SH-SY5Y (cell line): ENCODE measurements around the gene VIPR2.

Source experiments
- GATA2 ChIP-seq: IDR thresholded peaks from 2 replicates; pipeline ENCODE4 v1.6.1; 2011; ENCODE audit warnings: mild to moderate bottlenecking, low read depth, low read length
- GATA3 ChIP-seq: IDR thresholded peaks from 2 replicates; pipeline ENCODE4 v1.6.1; 2011; ENCODE audit warnings: low read depth, mild to moderate bottlenecking, low read length, moderate library complexity

Gene VIPR2

DNA sequence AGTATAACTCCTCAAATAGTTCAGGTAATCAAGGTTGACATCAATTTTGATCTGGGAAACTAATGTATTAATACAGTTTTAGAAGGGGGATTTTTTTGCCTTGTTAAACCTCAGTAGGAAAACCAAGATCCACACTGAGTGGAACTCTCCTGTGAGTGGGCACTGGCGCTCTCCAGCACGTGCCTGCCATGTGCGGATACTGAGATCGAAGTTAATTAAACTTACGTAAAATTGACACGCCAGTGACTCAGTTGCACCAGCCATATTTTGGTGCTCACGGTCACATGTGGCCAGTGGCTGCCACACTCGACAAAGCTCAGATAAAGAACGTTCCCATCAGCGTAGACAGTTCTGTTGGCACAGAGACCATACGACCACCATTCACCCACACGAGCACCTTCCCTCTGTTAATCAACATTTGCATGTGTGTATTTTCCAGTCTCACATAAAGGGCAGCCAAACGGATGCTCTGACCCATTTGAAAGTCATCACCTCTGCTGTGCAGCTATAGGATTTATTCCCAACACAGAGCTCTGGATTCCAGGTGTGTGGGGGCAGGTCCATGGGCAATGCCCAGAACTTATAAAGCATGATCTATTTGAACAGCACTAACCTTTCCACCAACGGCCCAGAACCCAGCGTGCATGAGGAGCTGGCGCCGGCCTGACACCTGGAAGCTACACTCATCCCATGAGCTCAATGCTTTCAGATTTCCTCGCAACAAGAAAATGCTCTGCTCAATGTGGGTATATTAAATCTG lies 77.7 kb downstream of the VIPR2 start:
- TF ChIP-seq GATA2 = no peak
- TF ChIP-seq GATA3 = no peak

DNA sequence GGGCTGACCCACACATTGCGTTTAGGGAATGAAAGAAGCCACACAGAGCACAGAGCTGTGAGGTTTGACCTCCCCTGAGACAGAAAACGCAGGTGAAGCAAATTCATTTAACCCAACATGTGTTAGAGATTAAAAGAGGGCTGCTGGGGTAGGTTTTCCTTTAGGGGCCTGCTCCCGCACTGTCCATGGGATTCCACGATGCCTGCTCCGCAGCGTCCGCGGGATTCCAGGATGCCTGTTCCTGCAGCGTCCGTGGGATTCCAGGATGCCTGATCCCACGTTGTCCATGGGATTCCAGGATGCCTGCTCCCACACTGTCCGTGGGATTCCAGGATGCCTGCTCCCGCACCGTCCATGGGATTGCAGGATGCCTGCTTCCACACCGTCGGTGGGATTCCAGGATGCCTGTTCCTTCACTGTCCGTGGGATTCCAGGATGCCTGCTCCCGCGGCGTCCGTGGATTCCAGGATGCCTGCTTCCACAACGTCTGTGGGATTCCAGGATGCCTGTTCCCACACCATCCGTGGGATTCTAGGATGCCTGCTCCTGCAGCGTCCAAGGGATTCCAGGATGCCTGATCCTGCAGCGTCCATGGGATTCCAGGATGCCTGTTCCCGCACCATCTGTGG lies 78.7 kb downstream of the VIPR2 start:
- TF ChIP-seq GATA2 = no peak
- TF ChIP-seq GATA3 = no peak

DNA sequence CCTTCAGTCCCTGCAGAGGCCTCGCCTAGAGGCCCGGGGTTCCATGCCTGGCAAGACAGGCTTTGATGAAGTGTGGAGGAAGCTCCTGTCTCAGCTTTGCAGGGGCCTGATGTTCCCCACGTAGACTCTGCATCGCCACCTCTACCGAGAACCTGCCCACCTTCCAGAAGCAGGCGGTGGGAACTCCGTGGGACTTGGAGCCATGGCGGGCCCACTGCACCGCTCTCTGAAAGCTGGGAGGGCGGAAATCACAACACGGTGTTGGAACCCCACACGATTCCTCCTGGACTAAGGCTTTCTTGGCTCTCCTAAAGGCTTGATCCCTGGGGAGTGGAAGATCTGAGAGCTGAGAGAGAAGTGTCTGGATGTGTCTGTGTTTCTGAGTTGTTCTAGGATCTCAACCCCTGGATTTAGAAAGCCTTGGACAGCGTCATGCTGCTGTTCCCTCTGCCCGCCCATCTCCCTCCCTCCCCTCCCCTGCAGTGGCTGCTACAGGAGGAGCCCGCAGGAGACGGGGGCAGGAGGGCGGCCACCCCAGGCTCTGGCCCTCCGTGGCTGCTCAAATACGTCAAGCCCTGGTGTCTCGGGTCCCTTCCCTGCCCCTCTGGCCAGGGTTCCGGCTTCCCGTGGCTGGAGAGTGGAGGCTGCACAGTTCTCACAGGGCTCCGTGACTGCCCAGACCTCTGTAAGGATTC lies 79.7 kb downstream of the VIPR2 start:
- no peak for TF ChIP-seq GATA2
- TF ChIP-seq GATA3 = no peak

DNA sequence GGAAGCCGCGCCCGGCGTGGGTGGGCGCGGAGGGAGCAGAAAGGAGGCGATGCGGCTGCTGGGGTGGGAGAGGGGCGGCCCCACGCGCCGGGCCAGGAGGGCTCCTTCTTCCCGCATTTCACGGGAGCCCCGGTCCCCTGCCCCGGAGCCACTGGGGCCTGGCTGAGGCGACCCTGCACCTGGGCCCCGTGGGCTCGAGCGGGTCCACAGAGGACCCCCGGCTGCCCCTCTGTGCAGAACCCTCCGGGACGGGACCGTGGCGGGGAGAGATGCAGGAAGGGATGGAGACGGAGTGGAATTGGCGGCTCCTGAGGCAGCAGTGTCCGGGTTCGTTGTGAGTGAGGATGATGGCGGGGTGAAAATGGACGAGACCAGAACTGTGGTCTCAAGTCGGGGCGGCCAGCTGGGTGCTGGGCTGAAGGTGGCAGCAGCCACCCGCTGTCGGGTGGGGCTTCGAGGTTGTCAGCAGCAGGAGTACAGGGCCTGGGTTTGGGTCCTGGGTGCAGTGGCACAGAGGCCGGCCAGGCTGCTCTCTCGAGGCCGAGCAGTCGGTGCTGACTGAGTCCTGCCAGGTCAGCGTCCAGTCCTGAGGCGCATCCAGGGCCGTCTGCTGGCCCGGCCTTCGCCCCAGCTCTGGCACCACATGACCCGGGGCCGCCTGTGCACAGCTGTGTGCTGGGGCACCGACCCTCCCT lies 80.4 kb downstream of the VIPR2 start:
- TF ChIP-seq GATA3 = no peak
- TF ChIP-seq GATA2 = no peak

DNA sequence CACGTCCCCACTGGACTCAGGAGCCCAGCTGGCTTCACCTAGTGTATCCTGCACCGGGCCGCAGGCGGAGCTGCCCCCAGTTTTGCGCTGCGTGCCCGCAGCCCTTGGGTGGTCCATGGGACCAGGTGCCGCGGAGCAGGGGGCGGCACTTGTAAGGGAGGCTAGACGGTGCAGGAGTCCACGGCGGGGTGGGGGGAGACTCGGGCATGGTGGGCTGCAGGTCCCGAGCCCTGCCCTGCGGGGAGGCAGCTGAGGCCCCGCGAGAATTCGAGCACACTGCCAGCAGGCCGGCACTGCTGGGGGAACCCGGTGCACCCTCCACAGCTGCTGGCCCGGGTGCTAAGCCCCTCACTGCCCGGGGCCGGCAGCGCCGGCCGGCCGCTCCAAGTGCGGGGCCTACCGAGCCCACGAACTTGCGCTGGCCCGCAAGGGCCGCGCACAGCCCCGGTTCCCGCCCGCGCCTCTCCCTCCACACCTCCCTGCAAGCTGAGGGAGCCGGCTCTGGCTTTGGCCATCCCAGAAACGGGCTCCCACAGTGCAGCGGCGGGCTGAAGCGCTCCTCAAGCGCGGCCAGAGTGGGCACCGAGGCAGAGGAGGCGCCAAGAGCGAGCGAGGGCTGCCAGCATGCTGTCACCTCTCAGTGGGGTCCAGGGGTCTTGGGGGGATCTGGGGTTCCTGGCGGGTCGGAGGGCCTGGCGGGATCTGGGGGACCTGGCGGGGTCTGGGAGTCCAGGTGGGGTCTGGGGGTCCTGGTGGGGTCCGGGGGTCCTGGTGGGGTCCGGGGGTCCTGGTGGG lies 81.4 kb downstream of the VIPR2 start:
- TF ChIP-seq GATA2 = no peak

DNA sequence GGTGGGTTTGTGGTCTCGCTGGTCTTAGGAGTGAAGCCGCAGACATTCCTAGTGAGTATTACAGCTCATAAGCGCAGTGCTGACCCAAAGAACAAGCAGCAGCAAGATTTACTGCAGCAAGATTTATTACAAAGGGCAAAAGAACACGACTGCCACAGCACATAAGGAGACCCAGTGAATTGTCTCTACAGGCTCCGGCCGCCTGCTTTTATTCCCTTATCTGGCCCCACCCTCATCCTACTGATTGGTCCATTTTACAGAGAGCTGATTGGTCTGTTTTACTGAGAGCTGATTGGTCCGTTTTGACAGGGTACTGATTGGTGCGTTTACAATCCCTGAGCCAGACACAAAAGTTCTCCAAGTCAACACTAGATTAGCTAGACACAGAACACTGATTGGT lies 82.1 kb downstream of the VIPR2 start:
- no peak for TF ChIP-seq GATA2

DNA sequence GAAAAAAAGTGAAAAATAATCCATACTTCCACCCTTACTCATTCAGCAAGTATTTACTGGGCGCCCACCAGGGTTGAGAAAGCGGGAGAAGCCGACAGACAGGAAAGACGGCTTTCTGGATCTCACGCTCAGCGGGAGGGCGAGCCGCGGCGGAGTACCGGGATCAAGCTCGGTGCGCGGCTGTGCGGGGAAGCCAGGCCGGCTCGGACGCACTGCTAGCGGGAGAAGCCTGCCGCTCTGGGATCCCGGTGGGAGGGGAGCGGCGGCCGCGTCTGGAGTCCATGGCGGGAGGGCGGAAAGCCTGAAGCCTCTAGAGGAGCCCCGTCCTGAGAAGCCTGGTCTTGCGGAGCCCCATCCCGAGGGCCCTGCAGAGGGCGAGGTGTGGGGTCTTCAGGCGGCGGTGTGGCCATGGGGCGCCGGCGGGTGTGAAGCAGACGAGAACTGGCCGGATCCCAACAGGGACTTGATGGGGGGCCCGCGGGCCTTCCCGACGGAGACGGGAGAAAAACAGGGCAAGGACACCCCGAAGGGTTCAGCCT lies 82.9 kb downstream of the VIPR2 start:
- TF ChIP-seq GATA3 (no peak), GATA2 (no peak)

DNA sequence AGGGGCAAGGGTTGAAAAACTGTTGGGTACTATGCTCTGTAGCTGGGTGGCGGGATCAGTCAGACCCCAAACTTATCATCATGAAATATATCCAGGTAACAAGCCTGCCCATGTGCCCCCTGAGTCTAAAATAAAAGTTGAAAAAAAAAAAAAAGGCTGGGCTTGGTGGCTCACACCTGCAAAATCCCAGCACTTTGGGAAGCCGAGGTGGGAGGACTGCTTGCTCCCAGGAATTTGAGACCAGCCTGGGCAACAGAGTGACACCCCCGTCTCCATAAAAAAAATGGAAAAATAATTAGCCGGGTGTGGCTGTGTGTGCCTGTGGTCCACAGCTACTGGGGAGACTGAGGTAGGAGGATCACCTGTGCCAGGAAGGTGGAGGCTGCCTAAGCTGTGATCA lies 83.5 kb downstream of the VIPR2 start:
- TF ChIP-seq GATA2 = no peak
- no peak for TF ChIP-seq GATA3

DNA sequence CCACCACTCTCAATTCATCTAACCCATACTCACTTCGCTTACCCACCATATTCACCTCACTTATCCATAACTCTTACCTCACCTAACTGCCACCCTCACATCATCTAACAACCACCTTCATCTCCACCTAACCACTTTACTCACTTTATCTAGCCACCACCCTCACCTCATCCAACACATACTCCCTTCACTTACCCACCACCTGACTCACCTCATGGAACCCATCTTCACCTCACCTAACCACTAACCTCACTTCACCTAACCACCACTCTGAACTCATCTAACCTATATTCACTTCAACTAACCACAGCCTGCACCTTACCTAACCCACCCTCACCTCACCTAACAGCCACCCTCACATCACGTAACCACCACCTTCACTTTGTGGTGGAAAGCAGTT lies 84.2 kb downstream of the VIPR2 start:
- TF ChIP-seq GATA3 (no peak), GATA2 (no peak)

DNA sequence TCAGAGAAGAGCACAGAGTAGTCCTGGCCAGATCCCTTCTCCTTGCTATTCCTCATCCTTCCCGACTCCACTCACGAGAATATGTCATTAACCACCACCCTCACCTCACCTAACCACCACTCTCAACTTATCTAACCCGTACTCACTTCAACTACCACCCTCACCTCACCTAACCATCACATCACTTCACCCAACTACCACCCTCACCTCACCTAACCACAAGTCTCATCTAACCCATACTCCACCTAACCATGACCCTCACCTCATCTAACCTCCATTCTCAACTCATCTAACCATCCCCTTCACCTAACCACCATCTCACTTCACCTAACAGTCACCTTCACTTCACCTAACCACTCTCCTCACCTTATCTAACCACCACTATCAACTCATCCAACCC lies 85.0 kb downstream of the VIPR2 start:
- TF ChIP-seq GATA2 (no peak), GATA3 (no peak)

DNA sequence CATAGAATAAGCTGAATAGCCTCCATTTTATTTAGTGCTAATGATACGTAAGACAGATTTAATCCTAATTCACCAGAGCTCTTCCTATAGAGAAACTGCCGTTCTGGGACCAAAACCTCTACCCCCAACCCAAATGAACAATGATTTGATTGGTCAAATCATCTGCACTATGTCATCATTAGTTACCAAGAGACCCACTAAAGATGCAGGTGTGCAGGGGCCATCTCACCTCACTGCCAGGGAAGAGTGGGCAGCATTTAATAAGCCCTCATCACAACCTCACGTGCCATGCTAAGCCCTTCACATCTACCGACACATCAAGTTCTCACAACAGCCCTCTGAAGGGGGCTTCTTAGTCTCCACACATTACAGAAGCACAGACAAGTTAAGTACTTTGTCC lies 87.0 kb downstream of the VIPR2 start:
- TF ChIP-seq GATA2 = no peak
- no peak for TF ChIP-seq GATA3

DNA sequence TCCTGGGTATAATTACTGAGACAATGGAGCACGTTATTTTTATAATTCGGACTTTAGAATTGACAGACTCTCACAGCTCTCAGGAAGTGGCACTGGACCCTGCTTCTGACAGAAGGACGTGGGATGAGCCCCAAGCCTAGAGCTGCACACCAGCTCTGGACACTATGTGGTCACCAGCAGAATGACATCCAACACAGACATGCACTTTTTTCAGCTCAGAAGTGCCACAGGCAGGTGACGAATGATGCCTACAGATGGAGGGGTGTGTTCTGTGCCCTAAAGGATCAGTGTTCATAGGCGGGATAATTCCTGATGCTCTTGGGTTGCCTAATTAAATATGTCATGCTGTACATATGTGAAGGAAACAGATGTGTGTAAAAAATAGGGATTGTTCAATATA lies 87.9 kb downstream of the VIPR2 start:
- TF ChIP-seq GATA2 (no peak), GATA3 (no peak)

DNA sequence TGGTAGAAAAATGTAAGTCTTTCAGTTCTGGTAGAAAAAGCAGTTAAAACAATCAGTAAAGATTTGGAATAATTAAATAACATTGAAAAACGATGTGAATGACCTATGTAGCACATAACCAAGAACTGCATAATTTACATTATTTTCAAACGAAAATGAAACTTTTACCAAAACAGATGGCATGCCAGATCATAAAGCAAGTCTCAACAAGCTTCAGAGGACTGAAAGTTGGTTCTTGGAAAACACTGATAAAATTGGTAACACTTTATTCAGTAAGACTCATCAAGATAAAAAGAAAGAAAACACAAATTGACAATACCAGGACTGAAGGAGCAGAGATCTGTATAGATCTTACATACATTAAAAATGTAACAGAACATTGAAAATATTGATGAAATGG lies 92.8 kb downstream of the VIPR2 start:
- TF ChIP-seq GATA3 = no peak
- TF ChIP-seq GATA2 = no peak
